Left ventricle myocardium superior (tissue), 1 donor: ENCODE measurements around the gene TARDBP. TPM values are rescaled to one million over a fixed set of nuclear protein-coding genes. Genes with fewer than 3 reads are reported as not detected.

Experiments used
- ATAC-seq: fragments of 200-7000 bp; cut with Tn5 transposase; one replicate; pipeline ENCODE4 v1.9.1; 2020; ENCODE audit warnings: mild to moderate bottlenecking, moderate library complexity
- DNase-seq: peaks from one replicate; pipeline ENCODE4 v3.0.0-alpha.2; 2020
- intact Hi-C: fragments of 100-400 bp; cut with micrococcal nuclease; formaldehyde crosslinking; loops from one replicate; pipeline ENCODE4 v1.11.0; 2022
- long read RNA-seq: library from polyadenylated mRNA; unstranded; transcript quantifications from one replicate; pipeline ENCODE4 v2.0.0, GENCODE V29; 2021
- total RNA-seq: library from RNA; stranded (reverse); fragmentation: NEBNext Ultra II Directional; extraction: Animal tissue kit (Norgen Biotek cat#: 25700); gene quantifications from one replicate; pipeline ENCODE4 v1.2.1, GENCODE V29; 2021
- donor health status: DM: no; HTN: yes; CAD: no; lungs with severe emphysema.

Gene TARDBP
- total RNA-seq, result 117 TPM
- long read RNA-seq, full-length matches to known transcripts, result 141 of 159 reads
- long read RNA-seq, partial matches to known transcripts, result 13 of 159 reads
- long read RNA-seq, other reads (novel, unspliced or antisense), result 5 of 159 reads

GRCh38 chr1:11012260-11013159 is at the start of gene TARDBP:
Gene TARDBP, plus strand, starts transcription at chr1:11012654. Its CDS starts 1,074 bp downstream, at chr1:11013728.
- intact Hi-C loops, result no loop called here
- peak; percentile 96 for ATAC-seq

DNA sequence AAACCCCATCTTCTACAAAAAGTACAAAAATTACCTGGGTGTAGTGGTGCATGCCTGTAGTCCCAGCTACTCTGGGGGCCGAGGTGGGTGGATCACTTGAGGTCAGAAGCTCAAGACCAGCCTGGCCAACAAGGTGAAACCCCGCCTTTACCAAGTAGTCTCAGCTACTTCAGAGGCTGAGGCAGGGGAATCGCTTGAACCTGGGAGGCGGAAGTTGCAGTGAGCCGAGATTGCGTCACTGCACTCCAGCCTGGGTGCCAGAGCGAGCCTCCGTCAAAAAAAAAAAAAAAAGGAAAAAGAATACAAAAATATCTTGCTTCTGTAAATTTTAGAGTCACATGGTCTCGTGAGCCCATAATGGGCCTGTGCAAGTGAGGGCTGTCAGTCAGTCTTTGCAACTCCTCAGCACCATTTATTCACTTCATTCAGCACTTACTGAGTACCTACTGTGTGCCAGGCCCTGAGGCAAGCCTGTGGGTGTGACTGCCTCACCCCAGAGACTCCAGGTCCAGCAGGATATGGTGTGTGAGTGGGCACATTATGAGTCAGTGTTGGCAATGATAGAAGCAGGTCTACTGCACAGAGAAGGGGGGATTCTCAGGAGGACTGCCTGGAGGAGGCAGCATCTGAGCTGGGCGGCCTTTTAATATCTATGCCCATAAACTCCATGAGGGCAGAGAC is 46.8 kb upstream of the TARDBP start:
- ATAC-seq (peak; percentile 23), DNase-seq (peak; percentile 63)
- intact Hi-C loops, result no loop called here

More at GRCh38 chr1:11012260-11013159, at the start of gene TARDBP:
- peak; percentile 93 for DNase-seq

GRCh38 chr1:10967090-10967489 is 45.4 kb upstream of the TARDBP start:
- intact Hi-C loops, result no loop called here
- DNase-seq, result no peak
- ATAC-seq, result no peak

DNA sequence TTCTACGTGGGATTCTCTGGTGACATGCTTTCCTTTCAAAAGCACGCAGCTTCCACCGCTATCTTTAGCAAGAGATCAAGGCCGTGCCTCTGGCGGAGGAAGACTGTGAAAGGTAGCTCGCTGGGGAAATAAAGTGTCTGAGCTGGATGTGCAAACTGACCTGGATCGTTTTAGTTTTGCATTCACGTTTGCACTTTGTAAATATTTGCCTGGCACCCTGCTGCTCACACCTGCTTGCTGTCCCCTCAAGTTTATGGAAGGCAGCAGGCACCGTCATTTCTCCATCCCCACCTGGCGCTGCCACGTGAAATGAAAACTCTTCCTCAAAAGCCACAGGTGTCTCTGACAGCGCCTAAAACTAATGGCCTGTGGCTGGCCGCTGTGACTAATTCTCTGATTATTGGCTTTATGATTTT is 44.0 kb upstream of the TARDBP start:
- DNase-seq (no peak), ATAC-seq (no peak)
- intact Hi-C loops, result no loop called here

DNA sequence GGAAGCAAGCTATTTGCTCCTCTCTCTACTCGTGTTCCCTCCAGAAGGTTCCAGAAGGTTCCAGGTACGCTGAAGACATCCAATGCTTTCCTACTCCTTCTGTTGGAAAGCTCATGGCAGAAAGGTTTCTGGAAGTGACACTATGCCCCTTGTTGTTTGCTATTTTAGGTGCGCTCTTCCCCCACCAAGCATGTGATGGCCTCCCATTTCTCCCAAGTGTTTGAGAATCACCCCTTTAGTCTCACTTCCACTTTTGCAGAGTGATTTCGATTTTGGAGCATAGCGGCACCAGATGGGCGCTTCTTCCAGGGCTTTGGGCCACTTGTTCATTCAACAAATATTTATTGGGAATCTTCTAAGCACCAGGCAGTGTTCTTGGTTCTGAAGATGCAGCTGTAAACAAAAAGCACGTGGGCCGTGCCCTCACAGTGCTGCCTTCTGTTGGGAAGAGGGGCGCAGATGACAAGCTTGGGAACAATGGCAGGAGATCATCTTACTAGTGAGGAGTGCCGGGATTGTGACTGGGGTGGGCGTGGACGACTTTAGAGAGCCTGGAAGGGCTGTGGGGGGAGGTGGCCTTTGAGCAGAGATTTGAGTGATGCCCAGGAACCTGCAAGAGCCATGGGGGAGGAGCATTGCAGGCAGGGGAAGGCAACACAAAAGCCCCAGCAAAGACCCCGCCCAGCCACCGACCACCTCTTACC is 43.0 kb upstream of the TARDBP start:
- intact Hi-C loops, result no loop called here
- DNase-seq (no peak), ATAC-seq (no peak)

GRCh38 chr1:10969971-10970332 is 42.5 kb upstream of the TARDBP start:
- no peak for ATAC-seq
- intact Hi-C loops, result no loop called here
- DNase-seq, result no peak

GRCh38 chr1:10973552-10973951 is 38.9 kb upstream of the TARDBP start:
- peak; percentile 65 for DNase-seq
- ATAC-seq, result peak; percentile 51
- intact Hi-C loops, result no loop called here

GRCh38 chr1:10973956-10974881 is 38.2 kb upstream of the TARDBP start:
- intact Hi-C loops, result no loop called here
- ATAC-seq (no peak), DNase-seq (no peak)

- DNase-seq, result peak; percentile 43
- intact Hi-C loops, result no loop called here
- ATAC-seq, result peak; percentile 12
These were observed 36.7 kb upstream of the TARDBP start for GRCh38 chr1:10975567-10976326.

DNA sequence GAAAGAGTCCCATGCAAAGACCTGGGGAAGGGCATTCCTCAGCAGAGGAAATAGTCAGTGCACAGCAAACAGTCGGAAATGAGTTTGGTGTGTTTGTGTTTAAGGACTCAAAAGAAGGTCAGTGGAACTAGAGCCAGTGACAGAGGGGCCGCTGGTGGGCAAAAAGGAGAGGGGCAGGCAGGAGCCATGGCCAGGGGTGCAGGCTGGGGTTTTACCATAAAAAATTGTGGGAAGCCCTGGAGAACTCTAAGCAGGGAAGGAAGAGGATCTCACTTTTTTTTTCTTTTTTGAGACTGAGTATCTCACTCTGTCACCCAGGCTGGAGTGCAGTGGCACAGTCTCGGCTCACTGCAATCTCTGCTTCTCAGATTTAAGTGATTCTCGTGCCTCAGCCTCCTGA is 33.7 kb upstream of the TARDBP start:
- ATAC-seq, result no peak
- intact Hi-C loops, result no loop called here
- DNase-seq, result no peak

- DNase-seq, result peak; percentile 59
- intact Hi-C loops, result no loop called here
- peak; percentile 70 for ATAC-seq
These were observed 33.0 kb upstream of the TARDBP start for GRCh38 chr1:10979483-10979920.

DNA sequence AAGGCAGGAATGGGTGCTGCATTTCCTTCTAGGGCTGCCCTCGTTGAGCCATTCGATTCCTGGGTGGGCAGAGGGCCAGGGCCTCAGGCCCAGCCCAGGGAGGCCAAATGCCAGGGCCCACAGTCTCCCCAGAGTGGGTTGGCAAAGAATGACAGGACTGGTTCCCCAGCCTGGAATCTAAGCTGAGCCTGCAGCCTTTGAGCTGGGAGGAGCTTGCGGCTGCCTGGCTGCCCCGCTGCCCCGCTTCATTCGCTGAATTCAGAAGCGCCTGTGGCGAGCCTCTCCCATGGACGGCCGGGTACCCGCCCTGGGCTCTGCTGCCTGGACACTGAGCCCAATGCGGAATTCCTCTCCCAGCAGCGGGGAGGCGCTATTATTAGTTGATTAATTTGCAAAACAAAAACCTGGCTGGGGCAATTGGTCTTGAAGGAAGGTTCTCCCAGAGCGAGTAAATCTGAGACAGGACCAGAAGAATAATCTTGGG is 32.3 kb upstream of the TARDBP start:
- intact Hi-C loops, result no loop called here
- ATAC-seq, result peak; percentile 93
- DNase-seq, result peak; percentile 85

- intact Hi-C loops, result no loop called here
- DNase-seq, result peak; percentile 58
- ATAC-seq, result peak; percentile 27
These were observed 31.4 kb upstream of the TARDBP start for GRCh38 chr1:10980841-10981727.

GRCh38 chr1:10986525-10986890 is 25.9 kb upstream of the TARDBP start:
- ATAC-seq (no peak), DNase-seq (no peak)
- intact Hi-C loops, result no loop called here

GRCh38 chr1:10987840-10988417 is 24.5 kb upstream of the TARDBP start:
- no peak for DNase-seq
- intact Hi-C loops, result no loop called here

GRCh38 chr1:10989095-10989494 is 23.4 kb upstream of the TARDBP start:
- ATAC-seq (no peak), DNase-seq (no peak)
- intact Hi-C loops, result no loop called here

More at GRCh38 chr1:10987840-10988417, 24.5 kb upstream of the TARDBP start:
- ATAC-seq, result no peak
